ENCODE results near the gene APOA5. TPM values are rescaled to one million over a fixed set of nuclear protein-coding genes. Genes with fewer than 3 reads are reported as not detected.

APOA5 gene
- total RNA-seq, 1 experiment from 2014 or later = not detected

DNA sequence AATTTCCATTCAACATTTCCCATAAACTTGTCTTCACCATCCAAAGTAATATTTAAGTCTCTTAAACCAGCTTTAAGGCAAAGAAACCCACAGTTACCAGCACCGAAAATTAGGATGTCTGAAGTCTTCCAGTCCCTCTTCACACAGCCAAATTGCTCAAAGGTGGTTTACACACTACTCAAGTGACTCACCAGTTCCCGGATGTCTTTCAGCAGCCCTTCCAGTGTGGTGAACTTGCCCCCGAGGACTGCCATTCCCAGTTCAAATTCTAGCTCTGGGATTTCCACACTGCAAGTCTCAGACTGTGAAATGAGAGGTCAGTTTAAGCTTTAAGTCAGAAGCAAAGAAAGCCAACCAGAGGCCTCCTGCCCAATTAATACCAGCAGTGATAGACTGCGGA lies 9.0 kb downstream of the APOA5 start:
- intact Hi-C loops (cut with micrococcal nuclease; ENCODE audit: unreplicated experiment) = no loop called here
- H3K36me3 ChIP-seq (ENCODE audit: low read depth) = peaks cover 67% of the 10 kb centered on the region
- peaks cover 8% of the 10 kb centered on the region for H3K4me1 ChIP-seq (replicated peaks; ENCODE audit: insufficient read depth)
- ChIA-PET POLR2A (ENCODE audit: unreplicated experiment) (no interaction called here), CTCF (interaction anchor here (0.5 kb wide), 1 partner anchor 44 kb away, joined by 9 read pairs; no protein-coding TSS in a partner anchor)
- no peak for TF ChIP-seq EZH2 (IDR thresholded peaks at IDR 0.05; ENCODE audit: low read depth)
- TF ChIP-seq, protein P1, sequence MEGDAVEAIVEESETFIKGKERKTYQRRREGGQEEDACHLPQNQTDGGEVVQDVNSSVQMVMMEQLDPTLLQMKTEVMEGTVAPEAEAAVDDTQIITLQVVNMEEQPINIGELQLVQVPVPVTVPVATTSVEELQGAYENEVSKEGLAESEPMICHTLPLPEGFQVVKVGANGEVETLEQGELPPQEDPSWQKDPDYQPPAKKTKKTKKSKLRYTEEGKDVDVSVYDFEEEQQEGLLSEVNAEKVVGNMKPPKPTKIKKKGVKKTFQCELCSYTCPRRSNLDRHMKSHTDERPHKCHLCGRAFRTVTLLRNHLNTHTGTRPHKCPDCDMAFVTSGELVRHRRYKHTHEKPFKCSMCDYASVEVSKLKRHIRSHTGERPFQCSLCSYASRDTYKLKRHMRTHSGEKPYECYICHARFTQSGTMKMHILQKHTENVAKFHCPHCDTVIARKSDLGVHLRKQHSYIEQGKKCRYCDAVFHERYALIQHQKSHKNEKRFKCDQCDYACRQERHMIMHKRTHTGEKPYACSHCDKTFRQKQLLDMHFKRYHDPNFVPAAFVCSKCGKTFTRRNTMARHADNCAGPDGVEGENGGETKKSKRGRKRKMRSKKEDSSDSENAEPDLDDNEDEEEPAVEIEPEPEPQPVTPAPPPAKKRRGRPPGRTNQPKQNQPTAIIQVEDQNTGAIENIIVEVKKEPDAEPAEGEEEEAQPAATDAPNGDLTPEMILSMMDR (conservative IDR thresholded peaks at IDR 0.05) = no peak
- no peaks in the 10 kb centered on the region for H3K9me2 ChIP-seq (ENCODE audit: insufficient read depth)
- no TSS peak for BruUV-seq (replicated peaks)
- H2AFZ ChIP-seq = no peak overlapping the region
- no peaks in the 10 kb centered on the region for H3K27me3 ChIP-seq (ENCODE audit: insufficient read depth, low read depth)
- peaks cover 20% of the 10 kb centered on the region for H3K79me2 ChIP-seq (ENCODE audit: low read depth)
- peaks cover 3% of the 10 kb centered on the region; the same call in 1 of the 2 replicates for H3F3A ChIP-seq (ENCODE audit: insufficient read depth, low read depth)
- H3K27ac ChIP-seq = no peak overlapping the region
- no peak overlapping the region for H3K4me3 ChIP-seq
- no peak overlapping the region for H3K4me2 ChIP-seq
- no peaks in the 10 kb centered on the region for H4K20me1 ChIP-seq (ENCODE audit: insufficient read depth)
- no peak for DNase-seq
- H3K9me3 ChIP-seq (ENCODE audit: insufficient read depth, low read depth) = no peaks in the 10 kb centered on the region

DNA sequence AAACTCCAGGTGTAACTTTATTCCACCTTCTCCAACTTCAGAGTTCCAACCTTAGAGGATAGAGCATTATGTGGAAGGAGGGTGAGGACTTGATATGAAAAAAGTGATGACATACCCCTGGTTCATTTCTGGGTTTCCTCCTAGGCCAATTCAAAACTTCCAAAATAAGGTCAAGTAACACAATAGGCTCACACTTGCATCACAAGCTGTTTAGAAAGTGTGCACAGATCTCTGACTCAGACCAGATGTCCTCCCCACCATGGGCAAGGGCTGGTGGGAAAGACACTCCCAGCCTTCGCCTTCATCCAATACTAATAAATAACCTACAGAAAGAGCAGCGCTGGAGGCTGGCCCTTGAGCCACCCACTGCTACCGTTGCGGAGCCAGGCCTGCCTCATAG lies 13.1 kb downstream of the APOA5 start:
- Histone ChIP-seq H4K20me1 (ENCODE audit: insufficient read depth) (no peaks in the 10 kb centered on the region), H3K9me3 (ENCODE audit: insufficient read depth, low read depth) (no peaks in the 10 kb centered on the region), H3K9me2 (ENCODE audit: insufficient read depth) (no peaks in the 10 kb centered on the region), H3K27ac (no peak overlapping the region), H3K79me2 (ENCODE audit: low read depth) (no peaks in the 10 kb centered on the region), H3K4me1 (replicated peaks; ENCODE audit: insufficient read depth) (peaks cover 16% of the 10 kb centered on the region), H3K36me3 (ENCODE audit: low read depth) (peaks cover 51% of the 10 kb centered on the region), H3K27me3 (ENCODE audit: insufficient read depth, low read depth) (no peaks in the 10 kb centered on the region), H3K4me3 (no peak overlapping the region), H3K4me2 (no peak overlapping the region), H3F3A (ENCODE audit: insufficient read depth, low read depth) (peaks cover 24% of the 10 kb centered on the region), H2AFZ (no peak overlapping the region)
- POLR2A ChIA-PET (ENCODE audit: unreplicated experiment) = no interaction called here
- CTCF ChIA-PET = no interaction called here
- BruUV-seq (replicated peaks) = no TSS peak
- intact Hi-C loops (cut with micrococcal nuclease; ENCODE audit: unreplicated experiment) = no loop called here
- no peak for DNase-seq
- TF ChIP-seq EZH2 (IDR thresholded peaks at IDR 0.05; ENCODE audit: low read depth) = no peak
- TF ChIP-seq, protein P1 (conservative IDR thresholded peaks at IDR 0.05) = no peak

DNA sequence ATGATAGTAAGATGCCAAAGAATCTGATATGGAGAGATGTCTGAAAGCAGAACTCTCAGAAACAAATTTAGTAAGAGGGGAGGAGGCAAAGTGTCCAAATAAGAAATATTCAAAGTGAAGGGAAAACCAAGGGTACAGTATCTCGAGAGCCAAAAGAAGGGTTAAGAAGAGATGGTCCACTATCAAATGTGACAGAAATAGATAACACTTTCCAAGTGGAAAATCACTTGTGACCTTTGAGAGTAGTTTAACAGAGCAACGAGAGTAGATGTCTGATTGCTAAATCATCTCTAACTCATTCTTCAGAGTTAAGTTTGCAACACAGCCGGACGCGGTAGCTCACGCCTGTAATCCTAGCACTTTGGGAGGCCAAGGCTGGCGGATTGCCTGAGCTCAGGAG lies 14.6 kb downstream of the APOA5 start:
- Histone ChIP-seq H3K9me3 (ENCODE audit: insufficient read depth, low read depth) (no peaks in the 10 kb centered on the region), H3K4me3 (no peak overlapping the region), H3K27me3 (ENCODE audit: insufficient read depth, low read depth) (no peaks in the 10 kb centered on the region), H3K4me2 (no peak overlapping the region), H4K20me1 (ENCODE audit: insufficient read depth) (no peaks in the 10 kb centered on the region), H3K27ac (no peak overlapping the region), H3K9me2 (ENCODE audit: insufficient read depth) (no peaks in the 10 kb centered on the region), H3K4me1 (replicated peaks; ENCODE audit: insufficient read depth) (peaks cover 19% of the 10 kb centered on the region), H2AFZ (no peak overlapping the region), H3F3A (ENCODE audit: insufficient read depth, low read depth) (peaks cover 28% of the 10 kb centered on the region), H3K36me3 (ENCODE audit: low read depth) (peaks cover 37% of the 10 kb centered on the region; the same call in 1 of the 2 replicates), H3K79me2 (ENCODE audit: low read depth) (peaks cover 5% of the 10 kb centered on the region)
- ChIA-PET POLR2A (ENCODE audit: unreplicated experiment) (no interaction called here), CTCF (no interaction called here)
- no peak for DNase-seq
- BruUV-seq (replicated peaks) = no TSS peak
- TF ChIP-seq EZH2 (IDR thresholded peaks at IDR 0.05; ENCODE audit: low read depth) = no peak
- TF ChIP-seq, protein P1 (conservative IDR thresholded peaks at IDR 0.05) = no peak
- intact Hi-C loops (cut with micrococcal nuclease; ENCODE audit: unreplicated experiment) = no loop called here

All from PC-9 (cell line).